IMR-90 (cell line): ENCODE measurements around the gene COL27A1. TPM values are rescaled to one million over a fixed set of nuclear protein-coding genes. Genes with fewer than 3 reads are reported as not detected.

ENCODE experiments used
- ATAC-seq: fragments of 200-7000 bp; cut with Tn5 transposase; 2 replicates; pipeline ENCODE4 v1.9.1; 2020; ENCODE audit warnings: low read depth, mild to moderate bottlenecking, moderate library complexity
- BruUV-seq: library from RNA; stranded (reverse); fragments of 400-500 nt; replicated peaks from 2 replicates; lab custom pipeline; 2021; lab: Mats Ljungman, UMichigan
- CTCF ChIA-PET: fragments of 300-600 bp; formaldehyde crosslinking; extraction: SDS; loops from one replicate; lab custom pipeline; 2021; ENCODE audit warnings: antibody characterized with exemption; lab: Yijun Ruan, JAX
- POLR2A ChIA-PET: fragments of 300-600 bp; sonication (Branson Sonifier 250); formaldehyde crosslinking; loops from one replicate; lab custom pipeline; 2022; ENCODE audit warnings: antibody characterized with exemption; ENCODE audit not compliant: unreplicated experiment; lab: Charles Lee
- DNase-seq: peaks from one replicate; pipeline ENCODE4 v3.0.0; 2013
- H2AFZ ChIP-seq: replicated peaks from 2 replicates; pipeline ENCODE3; 2013; ENCODE audit warnings: low read length, mild to moderate bottlenecking; ENCODE audit not compliant: poor library complexity
- H2AK5ac ChIP-seq: 2 replicates; pipeline ENCODE4 v1.6.1; 2013; ENCODE audit warnings: low read depth, low read length, inconsistent platforms
- H2AK9ac ChIP-seq: replicated peaks from 2 replicates; pipeline ENCODE3; 2013; ENCODE audit warnings: mild to moderate bottlenecking, low read depth, low read length, moderate library complexity; ENCODE audit not compliant: poor library complexity
- H2BK120ac ChIP-seq: 2 replicates; pipeline ENCODE4 v1.6.1; 2013; ENCODE audit warnings: low read depth, low read length, inconsistent platforms
- H2BK15ac ChIP-seq: 3 replicates; pipeline ENCODE4 v1.6.1; 2013; ENCODE audit warnings: low read depth, low read length, inconsistent platforms
- H2BK20ac ChIP-seq: 2 replicates; pipeline ENCODE4 v1.6.1; 2013; ENCODE audit warnings: low read depth, mild to moderate bottlenecking, inconsistent platforms, low read length, moderate library complexity
- H2BK5ac ChIP-seq: 2 replicates; pipeline ENCODE4 v1.6.1; 2013; ENCODE audit warnings: mild to moderate bottlenecking, low read depth, low read length, inconsistent platforms; ENCODE audit not compliant: poor library complexity, severe bottlenecking
- H3K14ac ChIP-seq: replicated peaks from 2 replicates; pipeline ENCODE4 v1.6.1; 2013; ENCODE audit warnings: low read depth, low read length, inconsistent platforms
- H3K18ac ChIP-seq: 2 replicates; pipeline ENCODE4 v1.6.1; 2013; ENCODE audit warnings: low read depth, low read length, control low read depth
- H3K23ac ChIP-seq: 2 replicates; pipeline ENCODE4 v1.6.1; 2013; ENCODE audit warnings: low read depth, low read length, inconsistent platforms
- H3K27ac ChIP-seq: 2 replicates; pipeline ENCODE4 v1.5.1; 2013; ENCODE audit warnings: mild to moderate bottlenecking, control low read depth, low read length; ENCODE audit not compliant: insufficient read depth
- H3K27me3 ChIP-seq: 2 replicates; pipeline ENCODE4 v1.6.1; 2013; ENCODE audit warnings: low read length; ENCODE audit not compliant: control insufficient read depth, insufficient read depth
- H3K36me3 ChIP-seq: 2 replicates; pipeline ENCODE4 v1.6.1; 2013; ENCODE audit warnings: low read length, mixed read lengths; ENCODE audit not compliant: control insufficient read depth, insufficient read depth
- H3K4ac ChIP-seq: 2 replicates; pipeline ENCODE4 v1.6.1; 2013; ENCODE audit warnings: low read depth, low read length, inconsistent platforms
- H3K4me1 ChIP-seq: 2 replicates; pipeline ENCODE4 v1.6.1; 2013; ENCODE audit warnings: low read length, mixed read lengths; ENCODE audit not compliant: control insufficient read depth, insufficient read depth
- H3K4me2 ChIP-seq: 2 replicates; pipeline ENCODE4 v1.6.1; 2013; ENCODE audit warnings: low read depth, mild to moderate bottlenecking, control low read depth, low read length, moderate library complexity
- H3K4me3 ChIP-seq: 2 replicates; pipeline ENCODE4 v1.5.1; 2013; ENCODE audit warnings: low read depth, mild to moderate bottlenecking, control low read depth, low read length, moderate library complexity; ENCODE audit not compliant: insufficient read depth
- H3K56ac ChIP-seq: 2 replicates; pipeline ENCODE4 v1.6.1; 2013; ENCODE audit warnings: low read length, inconsistent platforms; ENCODE audit not compliant: insufficient read depth; ENCODE audit errors: extremely low read depth
- H3K79me1 ChIP-seq, 2 experiments: 2 replicates each; pipeline ENCODE4 v1.6.1; 2013; ENCODE audit warnings: low read length in 2 of 2, inconsistent platforms in 1 of 2, low read depth in 1 of 2
- H3K9ac ChIP-seq: 2 replicates; pipeline ENCODE4 v1.6.1; 2013; ENCODE audit warnings: low read depth, low read length, control low read depth
- H3K9me1 ChIP-seq: 2 replicates; pipeline ENCODE4 v1.6.1; 2013; ENCODE audit warnings: low read length, inconsistent platforms; ENCODE audit not compliant: insufficient read depth
- H3K9me3 ChIP-seq: 2 replicates; pipeline ENCODE4 v1.6.1; 2013; ENCODE audit warnings: low read length; ENCODE audit not compliant: control insufficient read depth, insufficient read depth
- H4K20me1 ChIP-seq: 2 replicates; pipeline ENCODE4 v1.6.1; 2013; ENCODE audit warnings: low read length, inconsistent platforms; ENCODE audit not compliant: insufficient read depth
- H4K5ac ChIP-seq: 2 replicates; pipeline ENCODE4 v1.6.1; 2013; ENCODE audit warnings: mild to moderate bottlenecking, low read depth, low read length, control low read depth
- H4K8ac ChIP-seq, 2 experiments: 2 replicates each; pipeline ENCODE4 v1.6.1; 2013; ENCODE audit warnings: low read depth in 2 of 2, low read length in 2 of 2, control low read depth in 1 of 2, inconsistent platforms in 1 of 2
- H4K91ac ChIP-seq: 2 replicates; pipeline ENCODE4 v1.6.1; 2013; ENCODE audit warnings: low read depth, low read length, inconsistent platforms; ENCODE audit not compliant: insufficient read depth
- BHLHE40 ChIP-seq: fragments of 150-350 bp; IDR thresholded peaks from 2 replicates; pipeline ENCODE4 v1.6.1; 2016; ENCODE audit warnings: mild to moderate bottlenecking, low read depth, low read length
- CEBPB ChIP-seq: IDR thresholded peaks from 2 replicates; pipeline ENCODE4 v1.6.1; 2012; ENCODE audit warnings: low read depth, low read length, improper control_type of control experiment
- CHD1 ChIP-seq: IDR thresholded peaks from 2 replicates; pipeline ENCODE4 v1.6.1; 2012; ENCODE audit warnings: low read depth, low read length, improper control_type of control experiment
- FOS ChIP-seq: fragments of 150-350 bp; IDR thresholded peaks from 2 replicates; pipeline ENCODE4 v1.6.1; 2016; ENCODE audit warnings: low read depth, low read length
- MAFK ChIP-seq: IDR thresholded peaks from 2 replicates; pipeline ENCODE4 v1.6.1; 2012; ENCODE audit warnings: low read depth, low read length, improper control_type of control experiment
- MAZ ChIP-seq: IDR thresholded peaks from 2 replicates; pipeline ENCODE4 v1.6.1; 2012; ENCODE audit warnings: low read depth, mild to moderate bottlenecking, low read length, improper control_type of control experiment, moderate library complexity, borderline replicate concordance
- MXI1 ChIP-seq: IDR thresholded peaks from 2 replicates; pipeline ENCODE4 v1.6.1; 2012; ENCODE audit warnings: low read depth, mild to moderate bottlenecking, low read length, moderate library complexity, borderline replicate concordance
- NFE2L2 ChIP-seq: fragments of 150-350 bp; IDR thresholded peaks from 2 replicates; pipeline ENCODE4 v1.6.1; 2016; ENCODE audit warnings: low read depth, mild to moderate bottlenecking, low read length
- POLR2A ChIP-seq: IDR thresholded peaks from 2 replicates; pipeline ENCODE4 v1.6.1; 2012; ENCODE audit warnings: mild to moderate bottlenecking, low read depth, low read length
- RAD21 ChIP-seq: IDR thresholded peaks from 2 replicates; pipeline ENCODE4 v1.6.1; 2012; ENCODE audit warnings: low read length, improper control_type of control experiment
- RCOR1 ChIP-seq: IDR thresholded peaks from 2 replicates; pipeline ENCODE4 v1.6.1; 2012; ENCODE audit warnings: mild to moderate bottlenecking, low read length, improper control_type of control experiment; ENCODE audit not compliant: insufficient replicate concordance
- RFX5 ChIP-seq: IDR thresholded peaks from 2 replicates; pipeline ENCODE4 v1.8.0; 2012; ENCODE audit warnings: low read depth, mild to moderate bottlenecking, low read length, moderate library complexity
- SMC3 ChIP-seq: fragments of 150-350 bp; IDR thresholded peaks from 2 replicates; pipeline ENCODE4 v1.6.1; 2016; ENCODE audit warnings: low read depth, mild to moderate bottlenecking, antibody characterized with exemption, low read length, moderate library complexity
- WGBS, 2 experiments: methylation state at CpG; one replicate each; pipeline versions ENCODE4 v1.1.5 to v1.1.7; 2013; ENCODE audit warnings: missing lambda C conversion rate in 2 of 2; ENCODE audit not compliant: insufficient read length in 1 of 2; ENCODE audit errors: extremely low coverage in 2 of 2; 5-methylcytosine and 5-hydroxymethylcytosine counted together
- dilution Hi-C: fragments of 300-500 bp; cut with HindIII; formaldehyde crosslinking; loops from one replicate; pipeline ENCODE4 v1.14.3; 2018; ENCODE audit warnings: low sequenced_read_pairs; ENCODE audit not compliant: unreplicated experiment
- in situ Hi-C: fragments of 300-500 bp; cut with MboI; formaldehyde crosslinking; loops from 3 replicates; pipeline ENCODE4 v1.14.3; 2019; ENCODE audit warnings: low sequenced_read_pairs, inconsistent platforms, mixed read lengths
- intact Hi-C: fragments of 100-400 bp; cut with micrococcal nuclease; formaldehyde crosslinking; loops from 2 replicates; pipeline ENCODE4 v1.10.0; 2022
- polyA plus RNA-seq, 3 experiments: library from polyadenylated mRNA; depleted of rRNA; stranded (reverse); fragments of >200 nt; gene quantifications; 2 replicates each; pipeline ENCODE4 v1.2.3, GENCODE V29; 2012; ENCODE audit warnings: low replicate concordance in 1 of 3
- total RNA-seq: library from RNA; depleted of rRNA; stranded (reverse); fragments of >200 nt; gene quantifications from 2 replicates; pipeline ENCODE4 v1.2.3, GENCODE V29; 2012
- TF ChIP-seq, protein P1 (sequence below): fragments of 150-350 bp; IDR thresholded peaks from 2 replicates; pipeline ENCODE4 v1.6.1; 2016; ENCODE audit warnings: low read depth, mild to moderate bottlenecking, low read length, moderate library complexity, borderline replicate concordance
- TF ChIP-seq, protein P2 (sequence below): conservative IDR thresholded peaks from 2 replicates; pipeline ENCODE4 v1.5.1; 2012; ENCODE audit warnings: mild to moderate bottlenecking, low read depth, low read length, improper control_type of control experiment
- TF ChIP-seq, protein P3 (sequence below): fragments of 150-350 bp; IDR thresholded peaks from 2 replicates; pipeline ENCODE4 v1.6.1; 2017; ENCODE audit warnings: mild to moderate bottlenecking, antibody characterized with exemption, low read length, low read depth

COL27A1 gene
- total and polyA plus RNA-seq, 2 of the 4 experiments (the other 2 are of a cell fraction), result 3.2 to 18.3 TPM

DNA sequence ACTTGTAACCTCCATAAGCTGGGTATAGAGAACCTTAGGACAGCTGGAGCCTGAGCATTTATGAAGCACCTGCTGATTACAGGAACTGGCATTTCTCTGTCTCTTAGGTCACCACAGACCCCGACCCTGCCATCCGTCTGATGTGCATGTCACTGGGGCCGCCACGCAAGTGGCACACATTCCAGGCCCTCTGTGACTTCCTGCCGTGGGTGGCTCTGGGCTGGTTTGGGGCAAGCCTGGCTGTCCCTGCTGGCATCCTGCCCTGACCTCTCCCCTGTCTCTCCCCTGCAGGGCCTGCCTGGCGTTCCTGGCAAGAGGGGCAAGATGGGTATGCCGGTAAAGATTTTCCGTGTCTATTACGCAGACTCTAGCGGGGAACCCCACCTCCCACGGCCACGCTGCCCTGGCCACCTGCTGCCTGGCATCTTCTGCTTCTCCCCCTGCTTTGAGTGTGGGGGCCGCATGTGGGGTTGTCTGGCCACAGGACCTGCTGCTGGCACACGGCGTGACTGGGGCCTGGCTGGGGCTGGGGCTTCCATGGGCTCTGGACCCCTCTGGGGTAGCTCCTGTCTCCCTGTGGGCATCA lies 55.4 kb downstream of the COL27A1 start:
- Histone ChIP-seq H2AFZ (no peak overlapping the region), H3K4me3 (no peak overlapping the region), H3K23ac (no peak overlapping the region), H4K91ac (no peak overlapping the region), H2AK9ac (no peak overlapping the region), H3K56ac (no peak overlapping the region), H3K4ac (no peak overlapping the region), H2BK5ac (no peak overlapping the region), H3K79me1 (0 out of 4 replicates have a peak, but pooled peaks cover 0 to 8% of the 10 kb centered on the region in 2 experiments), H3K9ac (no peak overlapping the region), H2AK5ac (no peak overlapping the region), H4K8ac (no peak overlapping the region), H3K27me3 (no peaks in the 10 kb centered on the region), H4K5ac (no peak overlapping the region), H3K18ac (no peak overlapping the region), H2BK120ac (no peak overlapping the region), H3K14ac (no peak overlapping the region), H3K36me3 (peaks cover 15% of the 10 kb centered on the region), H2BK15ac (no peak overlapping the region), H3K27ac (no peak overlapping the region), H3K9me3 (no peaks in the 10 kb centered on the region), H2BK20ac (no peak overlapping the region), H4K20me1 (no peaks in the 10 kb centered on the region), H3K9me1 (peaks cover 23% of the 10 kb centered on the region), H3K4me2 (no peak overlapping the region), H3K4me1 (peaks cover 28% of the 10 kb centered on the region)
- intact Hi-C loops, result no loop called here
- 83% methylated on average over 10 of the region's 15 CpGs; no CpG with 5 or more reads in 1 of the 2 experiments for WGBS, 2 experiments
- ATAC-seq, result no peak
- dilution Hi-C loops, result no loop called here
- ChIA-PET POLR2A (no interaction called here), CTCF (no interaction called here)
- in situ Hi-C loops, result no loop called here
- no peak for DNase-seq
- BruUV-seq, result no TSS peak
- no peak for TF ChIP-seq MXI1
- TF ChIP-seq, protein P1, sequence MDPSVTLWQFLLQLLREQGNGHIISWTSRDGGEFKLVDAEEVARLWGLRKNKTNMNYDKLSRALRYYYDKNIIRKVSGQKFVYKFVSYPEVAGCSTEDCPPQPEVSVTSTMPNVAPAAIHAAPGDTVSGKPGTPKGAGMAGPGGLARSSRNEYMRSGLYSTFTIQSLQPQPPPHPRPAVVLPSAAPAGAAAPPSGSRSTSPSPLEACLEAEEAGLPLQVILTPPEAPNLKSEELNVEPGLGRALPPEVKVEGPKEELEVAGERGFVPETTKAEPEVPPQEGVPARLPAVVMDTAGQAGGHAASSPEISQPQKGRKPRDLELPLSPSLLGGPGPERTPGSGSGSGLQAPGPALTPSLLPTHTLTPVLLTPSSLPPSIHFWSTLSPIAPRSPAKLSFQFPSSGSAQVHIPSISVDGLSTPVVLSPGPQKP, result no peak
- TF ChIP-seq RCOR1, result no peak
- no peak for TF ChIP-seq MAZ
- TF ChIP-seq NFE2L2, result no peak
- TF ChIP-seq, protein P2, sequence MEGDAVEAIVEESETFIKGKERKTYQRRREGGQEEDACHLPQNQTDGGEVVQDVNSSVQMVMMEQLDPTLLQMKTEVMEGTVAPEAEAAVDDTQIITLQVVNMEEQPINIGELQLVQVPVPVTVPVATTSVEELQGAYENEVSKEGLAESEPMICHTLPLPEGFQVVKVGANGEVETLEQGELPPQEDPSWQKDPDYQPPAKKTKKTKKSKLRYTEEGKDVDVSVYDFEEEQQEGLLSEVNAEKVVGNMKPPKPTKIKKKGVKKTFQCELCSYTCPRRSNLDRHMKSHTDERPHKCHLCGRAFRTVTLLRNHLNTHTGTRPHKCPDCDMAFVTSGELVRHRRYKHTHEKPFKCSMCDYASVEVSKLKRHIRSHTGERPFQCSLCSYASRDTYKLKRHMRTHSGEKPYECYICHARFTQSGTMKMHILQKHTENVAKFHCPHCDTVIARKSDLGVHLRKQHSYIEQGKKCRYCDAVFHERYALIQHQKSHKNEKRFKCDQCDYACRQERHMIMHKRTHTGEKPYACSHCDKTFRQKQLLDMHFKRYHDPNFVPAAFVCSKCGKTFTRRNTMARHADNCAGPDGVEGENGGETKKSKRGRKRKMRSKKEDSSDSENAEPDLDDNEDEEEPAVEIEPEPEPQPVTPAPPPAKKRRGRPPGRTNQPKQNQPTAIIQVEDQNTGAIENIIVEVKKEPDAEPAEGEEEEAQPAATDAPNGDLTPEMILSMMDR, result no peak
- no peak for TF ChIP-seq FOS
- no peak for TF ChIP-seq POLR2A
- TF ChIP-seq, protein P3, sequence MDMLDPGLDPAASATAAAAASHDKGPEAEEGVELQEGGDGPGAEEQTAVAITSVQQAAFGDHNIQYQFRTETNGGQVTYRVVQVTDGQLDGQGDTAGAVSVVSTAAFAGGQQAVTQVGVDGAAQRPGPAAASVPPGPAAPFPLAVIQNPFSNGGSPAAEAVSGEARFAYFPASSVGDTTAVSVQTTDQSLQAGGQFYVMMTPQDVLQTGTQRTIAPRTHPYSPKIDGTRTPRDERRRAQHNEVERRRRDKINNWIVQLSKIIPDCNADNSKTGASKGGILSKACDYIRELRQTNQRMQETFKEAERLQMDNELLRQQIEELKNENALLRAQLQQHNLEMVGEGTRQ, result no peak
- TF ChIP-seq MAFK, result no peak
- TF ChIP-seq BHLHE40, result no peak
- TF ChIP-seq CEBPB, result no peak
- TF ChIP-seq RFX5, result no peak
- TF ChIP-seq CHD1, result no peak
- no peak for TF ChIP-seq RAD21
- TF ChIP-seq SMC3, result no peak
